ENCODE data around the gene MACO1.
"Not testable (repeated sequence)": the region's sequence is repeated elsewhere in the genome, so short reads cannot be mapped to it uniquely, and the experiment has no call there.

Gene MACO1

DNA sequence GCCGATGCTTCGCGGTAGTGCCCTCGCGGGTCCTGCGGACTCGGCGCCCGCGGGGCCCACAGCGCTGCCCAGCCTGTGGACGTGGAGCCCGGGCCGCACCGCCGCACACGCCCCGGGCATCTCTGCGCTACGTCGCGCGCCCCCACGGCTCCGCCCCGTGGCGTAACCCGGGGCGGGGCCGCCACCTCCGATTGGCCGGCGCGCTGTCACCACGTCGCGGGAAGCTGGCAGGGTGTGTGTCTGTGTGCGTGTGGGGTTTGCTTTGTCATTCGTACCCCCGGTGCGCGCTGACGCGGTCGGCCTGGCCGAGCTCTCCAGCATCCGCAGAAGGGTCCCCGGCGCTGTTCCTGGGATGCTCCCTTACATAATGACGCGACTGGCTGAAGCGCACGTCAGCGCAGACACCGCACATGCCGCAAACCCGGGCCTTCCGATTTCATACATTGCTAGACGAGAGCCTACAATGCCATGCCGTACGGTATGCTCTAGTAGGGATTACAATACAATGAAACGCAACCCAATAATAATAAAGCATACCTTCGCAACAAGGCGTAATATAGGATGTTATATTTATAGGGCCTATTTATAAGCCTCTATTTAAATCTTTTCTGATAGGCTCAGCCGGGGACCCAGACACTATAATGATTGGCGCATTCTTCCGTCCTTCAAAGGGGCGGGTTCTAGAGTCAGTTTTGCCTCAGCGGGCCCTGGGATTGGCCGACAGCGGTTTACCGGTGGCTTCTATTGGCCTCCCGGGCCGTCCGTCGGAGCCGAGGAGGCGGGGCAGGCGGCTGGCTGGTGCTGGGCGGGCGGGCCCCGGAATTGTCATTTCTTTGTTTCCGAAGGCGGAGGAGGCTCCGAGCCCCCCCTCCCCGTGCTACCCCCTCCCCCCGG lies at the start of gene MACO1:
MACO1 (plus strand) TSS at position 825 of the 894 bp plus-strand sequence. CDS start 202 bp downstream, outside the sequence.
- DNase-seq = peak; percentile 96 to 97

DNA sequence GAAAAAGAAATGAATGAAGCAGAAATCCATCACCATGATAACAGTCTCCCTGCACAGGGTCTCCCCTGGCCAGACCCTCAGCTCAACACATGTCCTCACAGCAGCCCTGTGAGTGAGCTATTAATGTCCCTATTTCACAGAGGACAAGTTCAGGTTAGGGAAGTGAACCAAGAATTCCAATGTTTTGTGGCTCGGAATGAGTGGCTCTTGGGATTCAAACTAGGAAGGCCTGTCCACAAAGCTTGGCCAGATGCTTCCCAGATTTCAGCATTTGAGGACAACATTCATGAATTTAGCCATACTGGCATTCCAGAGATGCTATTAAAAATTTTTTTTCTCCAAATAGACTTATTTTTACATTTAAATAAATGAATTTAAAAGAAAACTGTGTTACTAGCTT lies 48.2 kb upstream of the MACO1 start:
- not testable (repeated sequence) for DNase-seq

DNA sequence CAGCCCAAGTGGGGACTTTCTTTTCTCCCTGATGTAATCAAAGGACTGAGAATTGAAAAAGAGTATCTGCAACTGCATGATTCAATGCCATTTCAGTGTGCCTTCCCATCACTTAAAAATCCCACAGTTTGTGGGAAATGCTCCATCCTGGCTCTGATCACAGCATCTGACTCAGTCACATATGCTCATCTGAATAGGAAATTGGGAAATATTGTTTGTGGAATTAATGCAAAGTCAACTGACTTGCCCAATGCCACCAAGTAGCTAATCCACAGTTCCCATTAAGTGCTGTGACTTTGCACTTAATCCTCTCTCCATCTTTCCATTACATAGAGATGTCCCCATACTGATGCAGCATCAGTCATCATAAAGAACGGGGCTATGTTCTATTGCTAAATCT lies 47.6 kb upstream of the MACO1 start:
- not testable (repeated sequence) for DNase-seq

DNA sequence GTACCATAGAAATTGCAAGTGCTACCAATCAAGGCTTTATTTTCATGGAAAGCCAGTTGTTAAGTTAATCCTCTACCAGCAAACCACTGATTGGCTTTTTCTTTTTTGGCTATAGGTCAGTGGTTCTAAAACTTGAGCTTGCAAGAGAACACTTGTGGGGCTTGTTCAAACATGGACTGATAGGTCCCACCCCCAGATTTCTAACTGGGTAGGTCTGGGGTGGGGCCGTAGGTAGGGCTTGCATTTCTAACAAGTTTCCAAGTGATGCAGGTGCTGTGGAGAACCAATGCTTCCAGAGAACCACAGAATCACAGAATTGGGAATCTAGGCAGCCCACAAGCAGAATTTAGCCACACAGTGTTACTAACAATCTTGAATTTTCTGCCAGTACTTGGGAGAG lies 46.8 kb upstream of the MACO1 start:
- not testable (repeated sequence) for DNase-seq

- not testable (repeated sequence) for DNase-seq
Measured at GRCh38 chr1:25387096-25387495, 43.6 kb upstream of the MACO1 start.

GRCh38 chr1:25388691-25389090 lies 42.0 kb upstream of the MACO1 start:
- not testable (repeated sequence) for DNase-seq

DNA sequence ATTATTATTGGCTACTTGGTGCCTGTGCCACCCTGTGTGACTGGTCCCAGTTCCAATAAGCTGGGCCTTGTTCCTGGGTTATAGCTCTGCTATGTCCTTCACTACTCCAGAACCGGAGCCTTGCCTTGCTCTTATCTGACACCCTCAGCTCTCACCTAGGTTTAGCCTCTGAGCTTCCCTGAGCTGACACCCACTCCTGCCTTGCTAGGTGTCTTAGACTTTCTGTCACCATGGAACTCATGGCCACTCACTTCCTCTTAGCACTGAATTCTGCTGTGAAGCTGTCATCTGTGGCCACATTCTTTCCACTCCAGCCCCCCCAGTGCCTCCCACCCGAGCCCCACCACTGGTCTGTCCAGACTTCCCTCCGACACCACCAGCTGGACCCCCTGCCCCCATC lies 41.0 kb upstream of the MACO1 start:
- DNase-seq = not testable (repeated sequence)

- no peak for DNase-seq
Measured at GRCh38 chr1:25392841-25393240, 37.9 kb upstream of the MACO1 start.

GRCh38 chr1:25397549-25397948 lies 33.1 kb upstream of the MACO1 start:
- DNase-seq = not testable (repeated sequence)

DNA sequence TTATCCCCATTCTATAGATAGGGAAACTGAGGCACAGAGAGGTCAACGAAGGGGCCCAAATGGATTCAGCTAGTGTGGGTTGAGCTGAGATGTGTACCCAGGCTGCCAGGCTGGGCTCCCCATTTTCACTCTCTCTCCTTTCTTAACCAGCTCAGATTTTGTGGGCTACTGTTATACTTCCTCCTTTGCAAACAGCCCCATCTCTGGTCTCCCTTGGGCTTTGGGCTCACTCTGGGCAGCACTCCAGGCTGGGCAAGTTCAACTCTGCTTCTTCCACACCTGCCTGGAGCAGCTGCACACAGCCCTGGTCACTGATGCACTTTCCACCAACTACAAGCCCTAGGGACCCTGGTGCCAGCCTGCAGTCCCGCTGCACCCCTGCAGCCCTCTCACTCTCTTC lies 32.6 kb upstream of the MACO1 start:
- not testable (repeated sequence) for DNase-seq

DNA sequence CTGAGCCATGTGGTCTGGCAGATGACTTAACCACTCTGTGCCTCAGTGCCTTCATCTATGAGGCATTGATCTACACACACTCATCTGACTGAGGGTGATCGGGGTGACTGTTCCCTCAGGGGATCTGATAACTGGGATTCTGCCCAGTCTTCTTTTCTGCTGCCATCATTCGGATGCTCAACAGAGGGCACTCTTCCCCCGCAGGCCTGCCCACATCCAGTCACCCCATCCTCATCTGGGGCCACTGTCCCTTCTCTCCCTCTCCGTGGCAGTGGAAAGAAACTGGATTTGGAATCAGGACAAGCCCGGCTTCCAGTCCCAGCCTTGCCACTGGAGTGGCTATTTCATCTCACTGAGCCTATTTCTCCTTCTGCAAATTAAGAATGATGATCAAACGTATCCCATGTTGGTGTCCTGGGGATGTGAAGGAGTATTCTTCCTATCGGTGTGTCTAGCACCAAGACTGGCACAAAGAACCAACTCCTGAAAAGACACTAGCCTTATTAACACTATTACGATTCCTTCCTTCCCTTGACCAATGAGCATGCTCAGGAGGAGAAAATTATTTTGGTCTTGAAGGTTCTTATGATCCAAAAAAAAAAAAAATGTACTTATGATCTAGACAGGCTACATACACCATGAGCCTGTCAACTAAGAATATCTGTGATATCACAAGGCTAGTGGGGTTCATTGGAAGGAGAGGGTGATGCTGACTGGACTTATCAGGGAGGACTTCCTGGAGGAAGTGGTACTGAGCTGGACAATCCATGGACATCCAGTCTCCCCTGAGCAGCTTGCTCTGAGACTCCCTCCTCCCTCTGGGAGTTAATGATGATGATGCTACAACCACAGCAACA lies 27.5 kb upstream of the MACO1 start:
- DNase-seq = peak in 1 of 2 donors; percentile 9

- not testable (repeated sequence) for DNase-seq
Measured at GRCh38 chr1:25405731-25406305, 24.9 kb upstream of the MACO1 start.

GRCh38 chr1:25409641-25410427 lies 20.9 kb upstream of the MACO1 start:
- not testable (repeated sequence) for DNase-seq

DNA sequence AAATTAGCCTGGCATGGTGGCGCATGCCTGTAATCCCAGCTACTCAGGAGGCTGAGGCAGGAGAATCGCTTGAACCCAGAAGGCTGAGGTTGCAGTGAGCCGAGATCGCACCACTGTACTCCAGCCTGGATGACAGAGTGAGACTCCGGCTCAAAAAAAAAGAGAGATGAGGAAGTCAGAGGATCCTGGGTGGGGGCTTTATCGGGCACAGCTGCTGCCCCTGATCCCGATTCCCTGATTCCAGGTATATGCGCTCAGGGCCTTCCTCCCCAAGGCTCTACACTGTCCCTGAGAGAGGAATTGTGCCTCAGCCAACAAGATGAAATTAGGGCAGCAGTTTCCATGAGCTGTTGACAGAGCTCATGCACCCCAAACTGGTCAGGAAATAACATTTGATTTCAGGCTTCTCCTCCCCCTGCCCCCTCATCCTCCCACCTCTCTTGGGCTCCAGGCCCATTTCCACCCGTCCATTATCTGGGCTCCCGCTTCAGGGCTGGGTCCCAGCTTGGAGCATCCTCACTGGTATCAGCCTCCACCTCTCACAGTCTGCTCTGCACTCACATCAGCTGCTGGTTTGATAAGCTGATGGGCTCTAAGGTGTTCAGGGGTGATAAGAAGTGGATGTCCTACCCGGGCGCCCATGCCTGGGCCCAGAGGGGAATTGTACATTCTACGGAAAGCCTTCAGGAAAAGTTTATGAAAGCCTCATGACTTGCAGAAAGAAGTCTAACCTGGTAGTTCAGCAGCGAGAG lies 17.6 kb upstream of the MACO1 start:
- DNase-seq = not testable (repeated sequence)

- not testable (repeated sequence) for DNase-seq
Measured at GRCh38 chr1:25414157-25414556, 16.5 kb upstream of the MACO1 start.

GRCh38 chr1:25414578-25414977 lies 16.1 kb upstream of the MACO1 start:
- DNase-seq = not testable (repeated sequence)

DNA sequence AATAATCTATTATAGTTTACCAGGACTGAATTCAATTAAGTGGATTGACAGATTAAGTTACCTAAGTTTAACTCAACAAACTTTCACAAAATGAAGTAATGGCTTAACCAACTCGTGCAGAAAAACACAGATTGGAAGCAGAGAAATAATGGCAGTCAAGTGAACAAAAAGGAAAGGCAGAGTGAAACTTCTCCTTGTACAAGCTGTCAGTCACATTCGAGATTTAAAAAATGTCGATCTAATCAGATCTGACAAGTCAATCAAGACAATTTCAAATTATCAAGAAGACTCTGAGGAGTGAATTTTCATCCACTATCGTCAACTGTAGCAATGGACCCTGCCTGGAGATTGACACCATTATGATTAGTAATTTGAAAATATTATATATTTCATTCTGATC lies 13.4 kb upstream of the MACO1 start:
- DNase-seq = not testable (repeated sequence)

DNA sequence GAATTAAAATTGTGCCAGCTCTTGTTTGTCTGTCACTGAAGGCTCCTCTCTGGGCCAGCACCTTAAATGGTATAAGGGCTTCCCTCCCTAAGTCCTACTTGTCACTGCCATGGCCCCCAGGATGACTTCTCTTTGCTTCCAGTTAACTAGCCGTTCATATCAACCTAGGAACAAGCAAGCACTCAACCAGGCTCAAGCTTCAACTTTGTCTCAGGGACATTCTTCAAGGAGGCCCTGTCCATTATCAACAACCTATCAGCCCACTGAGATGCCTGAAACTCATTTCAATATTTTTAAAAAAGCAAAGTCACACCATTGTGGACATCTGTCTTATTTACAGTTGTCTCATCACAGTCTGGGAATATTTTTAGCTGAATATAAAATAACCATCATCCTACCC lies 11.4 kb upstream of the MACO1 start:
- DNase-seq = not testable (repeated sequence)

DNA sequence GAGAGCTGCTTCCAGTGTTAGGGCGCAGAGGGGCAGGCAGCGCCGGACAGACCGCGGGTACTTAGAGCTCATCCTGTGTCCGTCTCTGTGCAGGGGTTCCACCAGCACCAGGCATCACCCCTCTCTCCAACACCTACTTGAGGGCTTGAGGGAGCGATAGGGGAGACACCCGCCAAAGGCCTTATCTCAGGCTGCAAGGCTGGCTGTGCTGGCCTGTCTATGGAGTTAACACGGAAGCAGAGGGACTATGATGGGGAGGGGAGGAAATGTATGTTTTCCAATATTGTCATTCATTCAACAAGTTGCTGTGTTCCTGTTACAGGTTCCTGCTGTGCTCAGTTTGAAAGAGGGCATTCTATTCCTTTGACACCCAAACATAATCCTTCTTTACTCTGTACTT lies 10.0 kb upstream of the MACO1 start, which contains the start of gene RHCE:
RHCE (minus strand) TSS at position 111 of the 400 bp plus-strand sequence; CDS start at position 72, 39 bp downstream.
- DNase-seq = not testable (repeated sequence)

DNA sequence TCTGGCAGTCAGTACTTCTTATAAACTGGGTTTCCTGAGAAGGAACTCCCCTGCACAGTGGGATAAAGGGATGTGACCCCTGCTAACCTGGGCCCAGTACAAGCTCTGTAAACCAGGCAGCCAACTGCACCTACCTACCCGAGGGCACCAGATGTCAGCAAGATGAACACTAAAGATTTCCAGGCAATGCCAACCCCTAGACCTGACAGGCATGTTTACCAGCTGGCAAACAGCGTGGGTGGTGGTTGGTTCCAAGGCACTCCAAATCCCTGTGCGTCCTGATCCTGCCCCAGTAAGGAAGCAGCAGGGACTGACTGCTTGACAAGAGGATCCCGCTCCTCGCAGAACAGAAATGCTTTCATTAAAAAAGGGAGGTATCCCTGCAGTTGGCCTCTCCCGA lies 7.5 kb upstream of the MACO1 start:
- DNase-seq = not testable (repeated sequence)

All from stimulated activated CD4-positive, alpha-beta T cell treated with anti-CD3 and anti-CD28 coated beads, Interleukin-2, amount 100 ng/mL, for 24 hours (primary cell).